ENCODE data around the gene RAB40A.

GRCh38 chrX:103503853-103504207, 15.5 kb downstream of the RAB40A start:
- TF ChIP-seq POLR2A (IDR thresholded peaks at IDR 0.05; ENCODE audit: low read depth, low read length) = no peak
- no peak for TF ChIP-seq POLR2AphosphoS5 (IDR thresholded peaks at IDR 0.05; ENCODE audit: low read depth, low read length)
- no peak for TF ChIP-seq TAF1 (IDR thresholded peaks at IDR 0.05; ENCODE audit: low read depth, low read length)
- TF ChIP-seq PAX5 (IDR thresholded peaks at IDR 0.05; ENCODE audit: insufficient read depth, low read length, severe bottlenecking) = no peak
- TF ChIP-seq SPI1 (IDR thresholded peaks at IDR 0.05; ENCODE audit: low read depth, low read length) = no peak
- no peak for TF ChIP-seq POU2F2 (IDR thresholded peaks at IDR 0.05; ENCODE audit: low read depth, low read length)

Measured in GM12891 (cell line).